K562 (cell line): ENCODE results near the gene NET1. TPM values are rescaled to one million over a fixed set of nuclear protein-coding genes. Genes with fewer than 3 reads are reported as not detected.

Experiments used
- ATAC-seq: fragments of 200-7000 bp; cut with Tn5 transposase; 3 replicates; pipeline ENCODE4 v1.9.1; 2020; ENCODE audit warnings: moderate library complexity
- BruUV-seq: library from RNA; stranded (reverse); fragments of 400-500 nt; replicated peaks from 2 replicates; lab custom pipeline; 2021; lab: Mats Ljungman, UMichigan
- CTCF ChIA-PET: fragments of 300-600 bp; formaldehyde crosslinking; extraction: SDS; loops from one replicate; lab custom pipeline; 2021; ENCODE audit warnings: low intra/inter-chr PET ratio; lab: Yijun Ruan, JAX
- POLR2A ChIA-PET: fragments of 300-600, 350-650 bp; sonication (Branson Sonifier 250); formaldehyde crosslinking; extraction: SDS; loops from one replicate; lab custom pipeline; 2021; ENCODE audit warnings: antibody characterized with exemption, inconsistent platforms; lab: Yijun Ruan, JAX
- DNase-seq, 4 experiments: peaks; one replicate each; pipeline versions ENCODE4 v3.0.0 to v3.0.0-alpha.2; 2011 to 2018; ENCODE audit warnings: low spot score in 3 of 4, mixed read lengths in 3 of 4; ENCODE audit errors: extremely low read depth in 1 of 4
- FAIRE-seq: peaks from 2 replicates; lab custom pipeline; 2011; peaks lifted over from hg19 to GRCh38; lab: Jason Lieb, UNC
- H2AFZ ChIP-seq: 2 replicates; pipeline ENCODE4 v1.6.0; 2011; ENCODE audit warnings: low read depth, low read length, control low read depth, inconsistent platforms
- H3K27ac ChIP-seq: fragments of 200-600 bp; 3 replicates; pipeline ENCODE4 v1.8.0; 2011; ENCODE audit warnings: low read depth, mild to moderate bottlenecking, control low read depth, inconsistent platforms, low read length, moderate library complexity, mixed read lengths; ENCODE audit errors: extremely low read depth
- H3K27me3 ChIP-seq, 2 experiments: fragments of 300-600 bp in 1 of 2; 2 replicates in 1 of 2; 3 replicates in 1 of 2; pipeline versions ENCODE4 v1.6.0 to v1.8.0; 2011; ENCODE audit warnings: inconsistent platforms in 2 of 2, low read length in 2 of 2, mild to moderate bottlenecking in 1 of 2, mixed read lengths in 1 of 2, moderate library complexity in 1 of 2; ENCODE audit not compliant: control insufficient read depth in 2 of 2, insufficient read depth in 2 of 2
- H3K36me3 ChIP-seq: fragments of 300-600 bp; 3 replicates; pipeline ENCODE4 v1.8.0; 2011; ENCODE audit warnings: mild to moderate bottlenecking, low read length, inconsistent platforms; ENCODE audit not compliant: control insufficient read depth, insufficient read depth
- H3K4me1 ChIP-seq, 2 experiments: fragments of 200-600 bp in 1 of 2; replicated peaks in 1 of 2; 2 replicates in 1 of 2; 3 replicates in 1 of 2; pipeline versions ENCODE4 v1.5.1 to v1.8.0; 2011; ENCODE audit warnings: inconsistent platforms in 2 of 2, low read length in 2 of 2, mild to moderate bottlenecking in 1 of 2, mixed read lengths in 1 of 2, moderate library complexity in 1 of 2; ENCODE audit not compliant: control insufficient read depth in 2 of 2, insufficient read depth in 2 of 2
- H3K4me2 ChIP-seq: 2 replicates; pipeline ENCODE4 v1.6.1; 2011; ENCODE audit warnings: low read length, control low read depth, inconsistent platforms, mixed read lengths; ENCODE audit not compliant: insufficient read depth
- H3K4me3 ChIP-seq: fragments of 200-600 bp; sonication (generic), shearing (Covaris generic); 2 replicates; pipeline ENCODE4 v1.5.1; 2016; ENCODE audit warnings: control low read depth, inconsistent platforms
- H3K79me2 ChIP-seq: fragments of 200-600 bp; 3 replicates; pipeline ENCODE4 v1.8.0; 2011; ENCODE audit warnings: low read length, inconsistent platforms; ENCODE audit not compliant: control insufficient read depth, insufficient read depth
- H3K9ac ChIP-seq, 2 experiments: 2 replicates each; pipeline versions ENCODE4 v1.6.0 to v1.6.1; 2011; ENCODE audit warnings: low read depth in 2 of 2, low read length in 2 of 2, control low read depth in 1 of 2, inconsistent platforms in 1 of 2, mild to moderate bottlenecking in 1 of 2, mixed read lengths in 1 of 2; ENCODE audit not compliant: insufficient read depth in 1 of 2
- H3K9me1 ChIP-seq: one replicate; pipeline ENCODE4 v1.6.0; 2011; ENCODE audit warnings: inconsistent platforms, mild to moderate bottlenecking, low read length, moderate library complexity; ENCODE audit not compliant: control insufficient read depth, insufficient read depth
- H3K9me3 ChIP-seq: replicated peaks from 2 replicates; pipeline ENCODE4 v1.5.1; 2011; ENCODE audit warnings: low read depth, low read length, inconsistent platforms; ENCODE audit not compliant: control insufficient read depth, insufficient read depth
- H4K20me1 ChIP-seq: replicated peaks from 2 replicates; pipeline ENCODE4 v1.6.1; 2011; ENCODE audit warnings: low read length, inconsistent platforms, mixed read lengths; ENCODE audit not compliant: control insufficient read depth, insufficient read depth
- BRCA1 ChIP-seq, 2 experiments: fragments of 450-650 bp in 1 of 2; sonication (generic) in 1 of 2; formaldehyde crosslinking in 1 of 2; IDR thresholded peaks; 2 replicates each; pipeline versions ENCODE4 v1.5.0 to v1.6.1; 2017 to 2020; ENCODE audit warnings: mild to moderate bottlenecking in 1 of 2, missing genetic modification reagents in 1 of 2
- CBFA2T2 ChIP-seq: fragments of 450-650 bp; conservative IDR thresholded peaks from 2 replicates; pipeline ENCODE4 v1.6.1; 2017; ENCODE audit warnings: mild to moderate bottlenecking
- JUNB ChIP-seq: fragments of 450-650 bp; formaldehyde crosslinking; conservative IDR thresholded peaks from 2 replicates; pipeline ENCODE4 v1.4.0; 2020; ENCODE audit warnings: mild to moderate bottlenecking
- MAFK ChIP-seq: IDR thresholded peaks from 2 replicates; pipeline ENCODE4 v1.6.1; 2011; ENCODE audit warnings: low read length, improper control_type of control experiment
- MYNN ChIP-seq, 2 experiments: sonication (generic); formaldehyde crosslinking in 1 of 2; IDR thresholded peaks; 2 replicates each; pipeline versions ENCODE4 v1.5.0 to v1.6.1; 2016 to 2020; ENCODE audit warnings: antibody characterized with exemption in 1 of 2, missing genetic modification reagents in 1 of 2
- NCOR1 ChIP-seq: fragments of 450-650 bp; IDR thresholded peaks from 2 replicates; pipeline ENCODE4 v1.6.1; 2016; ENCODE audit warnings: mild to moderate bottlenecking, moderate library complexity
- PHF8 ChIP-seq: fragments of 200-600 bp; sonication (generic); IDR thresholded peaks from 2 replicates; pipeline ENCODE4 v1.6.1; 2012; ENCODE audit warnings: mixed run types, mild to moderate bottlenecking, inconsistent platforms, low read length, moderate library complexity, borderline replicate concordance
- RBM15 ChIP-seq: fragments of 200-400 bp; formaldehyde crosslinking; IDR thresholded peaks from 2 replicates; pipeline ENCODE4 v1.6.1; 2018; ENCODE audit warnings: mild to moderate bottlenecking, low read length, moderate library complexity; ENCODE audit not compliant: insufficient read depth
- SRSF7 ChIP-seq: fragments of 200-400 bp; formaldehyde crosslinking; optimal IDR thresholded peaks from 2 replicates; pipeline ENCODE3; 2017; ENCODE audit warnings: mild to moderate bottlenecking, low read depth, low read length
- WGBS: fragments of 100-300 bp; shearing (Covaris generic); methylation state at CpG from one replicate; pipeline ENCODE4 v1.1.6; 2016; ENCODE audit warnings: low coverage, mixed read lengths; ENCODE audit not compliant: insufficient coverage; ENCODE audit errors: missing lambda C conversion rate; 5-methylcytosine and 5-hydroxymethylcytosine counted together
- in situ Hi-C: fragments of 300-500 bp; cut with MboI; formaldehyde crosslinking; loops from 4 replicates; pipeline ENCODE4 v1.15.0; 2018; ENCODE audit warnings: inconsistent platforms, mixed read lengths
- intact Hi-C: fragments of 100-400 bp; cut with micrococcal nuclease; formaldehyde crosslinking; loops from 2 replicates; pipeline ENCODE4 v1.14.2; 2022
- polyA plus RNA-seq, 8 experiments: library from polyadenylated mRNA; depleted of rRNA in 4 of 8; stranded (reverse) in 5 of 8; unstranded in 3 of 8; fragments of >200 nt; fragmentation: Nextera tagmentation in 2 of 8; fragmentation: Illumina TruSeq in 1 of 8; extraction: Ambion mirVana in 2 of 8; extraction: Trizol in 1 of 8; gene quantifications; 2 replicates each; pipeline versions ENCODE4 v1.2.1 to v1.2.3, GENCODE V29; 2011 to 2014; ENCODE audit warnings: inconsistent platforms in 1 of 8, missing spikeins in 1 of 8
- total RNA-seq, 7 experiments: library from RNA; depleted of rRNA in 6 of 7; stranded (reverse); fragments of >200 nt in 6 of 7; fragmentation: Illumina TruSeq in 2 of 7; extraction: Trizol in 2 of 7; gene quantifications; 2 replicates each; pipeline versions ENCODE4 v1.2.1 to v1.2.3, GENCODE V29; 2011 to 2021; ENCODE audit warnings: low replicate concordance in 1 of 7
- TF ChIP-seq, protein P1 (sequence below): sonication (generic); formaldehyde crosslinking; IDR thresholded peaks from 2 replicates; pipeline ENCODE4 v1.8.1; 2022; ENCODE audit warnings: missing genetic modification reagents
- TF ChIP-seq, protein P2 (sequence below): fragments of 150-350 bp; conservative IDR thresholded peaks from 2 replicates; pipeline ENCODE4 v1.6.1; 2014; ENCODE audit warnings: low read length
- TF ChIP-seq, protein P3 (sequence below): IDR thresholded peaks from 3 replicates; pipeline ENCODE4 v1.6.1; 2011; ENCODE audit warnings: borderline replicate concordance, mild to moderate bottlenecking; ENCODE audit not compliant: insufficient read length, insufficient read depth
- TF ChIP-seq, protein P4 (sequence below), 3 experiments: fragments of 200-800 bp in 1 of 3; fragments of 250-450 bp in 1 of 3; fragments of 450-650 bp in 1 of 3; sonication (Bioruptor Pico) in 1 of 3; sonication (Bioruptor generic) in 1 of 3; formaldehyde crosslinking in 1 of 3; IDR thresholded peaks; 2 replicates each; pipeline versions ENCODE4 v1.6.1 to v1.8.0; 2016 to 2022; ENCODE audit warnings: mild to moderate bottlenecking in 2 of 3, missing genetic modification characterization in 2 of 3, missing compliant biosample characterization in 1 of 3, moderate library complexity in 1 of 3

The NET1 gene
- total and polyA plus RNA-seq, 9 of the 15 experiments (the other 6 are each of a cell fraction or from before 2014, with no cell fraction given): 47.4 to 258 (median 106) TPM

DNA sequence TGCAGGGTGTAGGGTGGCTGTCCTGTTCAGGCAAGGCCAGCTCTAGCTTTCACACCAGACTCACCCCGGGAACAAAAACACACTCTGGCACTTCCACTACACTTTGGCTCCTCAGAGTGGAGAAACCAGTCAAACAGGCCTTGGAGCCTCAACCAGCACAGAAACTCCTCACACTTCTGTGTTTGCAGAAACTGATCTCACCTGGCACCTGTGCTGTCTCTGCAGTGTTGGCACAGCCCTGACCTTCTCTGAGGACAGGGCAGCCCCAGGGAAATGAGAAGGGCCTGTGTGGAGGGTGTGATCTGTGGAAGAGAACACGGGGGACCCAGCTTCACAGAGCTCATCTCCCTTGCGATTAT, 91.1 kb downstream of the NET1 start:
- Histone ChIP-seq H3K9me3 (no peaks in the 10 kb centered on the region), H3K27ac (no peak overlapping the region), H3K9ac (no peak overlapping the region), H3K4me3 (no peak overlapping the region), H3K4me2 (no peak overlapping the region), H3K79me2 (no peaks in the 10 kb centered on the region), H4K20me1 (no peaks in the 10 kb centered on the region; the same call in 1 of the 2 replicates), H3K4me1 (peaks cover 0 to 38% of the 10 kb centered on the region in 2 experiments; a peak in 1 of 5 replicates), H3K27me3 (peaks cover 0 to 23% of the 10 kb centered on the region in 2 experiments; a peak in 3 of 5 replicates), H3K9me1 (no peaks in the 10 kb centered on the region), H3K36me3 (no peaks in the 10 kb centered on the region), H2AFZ (no peak overlapping the region)
- 30% methylated on average over 3 of the region's 3 CpGs for WGBS
- in situ Hi-C loops (no loop called here), intact Hi-C loops (no loop called here)
- DNase-seq (no peak), ATAC-seq (no peak), FAIRE-seq (no peak)
- ChIA-PET CTCF (no interaction called here), POLR2A (interaction anchor here (1.1 to 1.4 kb wide), 2 partner anchors 8 to 11 kb away, joined by 3 read pairs; no protein-coding TSS in a partner anchor)
- no TSS peak for BruUV-seq
- no peak for TF ChIP-seq SRSF7
- no peak for TF ChIP-seq NCOR1
- TF ChIP-seq, protein P1, sequence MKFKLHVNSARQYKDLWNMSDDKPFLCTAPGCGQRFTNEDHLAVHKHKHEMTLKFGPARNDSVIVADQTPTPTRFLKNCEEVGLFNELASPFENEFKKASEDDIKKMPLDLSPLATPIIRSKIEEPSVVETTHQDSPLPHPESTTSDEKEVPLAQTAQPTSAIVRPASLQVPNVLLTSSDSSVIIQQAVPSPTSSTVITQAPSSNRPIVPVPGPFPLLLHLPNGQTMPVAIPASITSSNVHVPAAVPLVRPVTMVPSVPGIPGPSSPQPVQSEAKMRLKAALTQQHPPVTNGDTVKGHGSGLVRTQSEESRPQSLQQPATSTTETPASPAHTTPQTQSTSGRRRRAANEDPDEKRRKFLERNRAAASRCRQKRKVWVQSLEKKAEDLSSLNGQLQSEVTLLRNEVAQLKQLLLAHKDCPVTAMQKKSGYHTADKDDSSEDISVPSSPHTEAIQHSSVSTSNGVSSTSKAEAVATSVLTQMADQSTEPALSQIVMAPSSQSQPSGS (CRISPR knock-in tag): no peak
- TF ChIP-seq, protein P2, sequence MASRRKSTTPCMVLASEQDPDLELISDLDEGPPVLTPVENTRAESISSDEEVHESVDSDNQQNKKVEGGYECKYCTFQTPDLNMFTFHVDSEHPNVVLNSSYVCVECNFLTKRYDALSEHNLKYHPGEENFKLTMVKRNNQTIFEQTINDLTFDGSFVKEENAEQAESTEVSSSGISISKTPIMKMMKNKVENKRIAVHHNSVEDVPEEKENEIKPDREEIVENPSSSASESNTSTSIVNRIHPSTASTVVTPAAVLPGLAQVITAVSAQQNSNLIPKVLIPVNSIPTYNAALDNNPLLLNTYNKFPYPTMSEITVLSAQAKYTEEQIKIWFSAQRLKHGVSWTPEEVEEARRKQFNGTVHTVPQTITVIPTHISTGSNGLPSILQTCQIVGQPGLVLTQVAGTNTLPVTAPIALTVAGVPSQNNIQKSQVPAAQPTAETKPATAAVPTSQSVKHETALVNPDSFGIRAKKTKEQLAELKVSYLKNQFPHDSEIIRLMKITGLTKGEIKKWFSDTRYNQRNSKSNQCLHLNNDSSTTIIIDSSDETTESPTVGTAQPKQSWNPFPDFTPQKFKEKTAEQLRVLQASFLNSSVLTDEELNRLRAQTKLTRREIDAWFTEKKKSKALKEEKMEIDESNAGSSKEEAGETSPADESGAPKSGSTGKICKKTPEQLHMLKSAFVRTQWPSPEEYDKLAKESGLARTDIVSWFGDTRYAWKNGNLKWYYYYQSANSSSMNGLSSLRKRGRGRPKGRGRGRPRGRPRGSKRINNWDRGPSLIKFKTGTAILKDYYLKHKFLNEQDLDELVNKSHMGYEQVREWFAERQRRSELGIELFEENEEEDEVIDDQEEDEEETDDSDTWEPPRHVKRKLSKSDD: no peak
- TF ChIP-seq CBFA2T2: no peak
- TF ChIP-seq RBM15: no peak
- TF ChIP-seq MAFK: no peak
- TF ChIP-seq, protein P3, sequence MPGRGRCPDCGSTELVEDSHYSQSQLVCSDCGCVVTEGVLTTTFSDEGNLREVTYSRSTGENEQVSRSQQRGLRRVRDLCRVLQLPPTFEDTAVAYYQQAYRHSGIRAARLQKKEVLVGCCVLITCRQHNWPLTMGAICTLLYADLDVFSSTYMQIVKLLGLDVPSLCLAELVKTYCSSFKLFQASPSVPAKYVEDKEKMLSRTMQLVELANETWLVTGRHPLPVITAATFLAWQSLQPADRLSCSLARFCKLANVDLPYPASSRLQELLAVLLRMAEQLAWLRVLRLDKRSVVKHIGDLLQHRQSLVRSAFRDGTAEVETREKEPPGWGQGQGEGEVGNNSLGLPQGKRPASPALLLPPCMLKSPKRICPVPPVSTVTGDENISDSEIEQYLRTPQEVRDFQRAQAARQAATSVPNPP: no peak
- TF ChIP-seq, protein P4, sequence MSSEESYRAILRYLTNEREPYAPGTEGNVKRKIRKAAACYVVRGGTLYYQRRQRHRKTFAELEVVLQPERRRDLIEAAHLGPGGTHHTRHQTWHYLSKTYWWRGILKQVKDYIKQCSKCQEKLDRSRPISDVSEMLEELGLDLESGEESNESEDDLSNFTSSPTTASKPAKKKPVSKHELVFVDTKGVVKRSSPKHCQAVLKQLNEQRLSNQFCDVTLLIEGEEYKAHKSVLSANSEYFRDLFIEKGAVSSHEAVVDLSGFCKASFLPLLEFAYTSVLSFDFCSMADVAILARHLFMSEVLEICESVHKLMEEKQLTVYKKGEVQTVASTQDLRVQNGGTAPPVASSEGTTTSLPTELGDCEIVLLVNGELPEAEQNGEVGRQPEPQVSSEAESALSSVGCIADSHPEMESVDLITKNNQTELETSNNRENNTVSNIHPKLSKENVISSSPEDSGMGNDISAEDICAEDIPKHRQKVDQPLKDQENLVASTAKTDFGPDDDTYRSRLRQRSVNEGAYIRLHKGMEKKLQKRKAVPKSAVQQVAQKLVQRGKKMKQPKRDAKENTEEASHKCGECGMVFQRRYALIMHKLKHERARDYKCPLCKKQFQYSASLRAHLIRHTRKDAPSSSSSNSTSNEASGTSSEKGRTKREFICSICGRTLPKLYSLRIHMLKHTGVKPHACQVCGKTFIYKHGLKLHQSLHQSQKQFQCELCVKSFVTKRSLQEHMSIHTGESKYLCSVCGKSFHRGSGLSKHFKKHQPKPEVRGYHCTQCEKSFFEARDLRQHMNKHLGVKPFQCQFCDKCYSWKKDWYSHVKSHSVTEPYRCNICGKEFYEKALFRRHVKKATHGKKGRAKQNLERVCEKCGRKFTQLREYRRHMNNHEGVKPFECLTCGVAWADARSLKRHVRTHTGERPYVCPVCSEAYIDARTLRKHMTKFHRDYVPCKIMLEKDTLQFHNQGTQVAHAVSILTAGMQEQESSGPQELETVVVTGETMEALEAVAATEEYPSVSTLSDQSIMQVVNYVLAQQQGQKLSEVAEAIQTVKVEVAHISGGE (CRISPR knock-in tag; IDR thresholded peaks at IDR 0.05): no peak
- TF ChIP-seq PHF8: no peak
- no peak for TF ChIP-seq MYNN (IDR thresholded peaks at IDR 0.05)
- no peak for TF ChIP-seq MYNN (CRISPR knock-in tag; IDR thresholded peaks at IDR 0.05)
- no peak for TF ChIP-seq BRCA1 (IDR thresholded peaks at IDR 0.05)
- TF ChIP-seq BRCA1 (CRISPR knock-in tag; IDR thresholded peaks at IDR 0.05): no peak
- no peak for TF ChIP-seq JUNB (CRISPR knock-in tag)
